T-helper 2 cell treated with Interferon-gamma antibody and Interleukin-4, amounts not matched to agents 5 μg/mL and 100 μg/mL, for 36 hours (primary cell): ENCODE measurements around the gene MAP1LC3B.

Experiments used
- DNase-seq: peaks from one replicate; pipeline ENCODE4 v3.0.0; 2021; ENCODE audit warnings: low spot score
- H3K27ac Mint-ChIP-seq: one replicate; pipeline ENCODE4 v1.8.0; 2021; ENCODE audit warnings: mild to moderate bottlenecking, mixed read lengths
- H3K27me3 Mint-ChIP-seq: one replicate; pipeline ENCODE4 v1.8.0; 2021; ENCODE audit warnings: low read depth, mixed read lengths
- H3K36me3 Mint-ChIP-seq: one replicate; pipeline ENCODE4 v1.8.0; 2021; ENCODE audit warnings: low read depth, mixed read lengths
- H3K4me1 Mint-ChIP-seq: one replicate; pipeline ENCODE4 v1.8.0; 2021; ENCODE audit warnings: low read depth, mixed read lengths
- H3K4me3 Mint-ChIP-seq: one replicate; pipeline ENCODE4 v1.8.0; 2022; ENCODE audit warnings: mild to moderate bottlenecking, moderate library complexity, mixed read lengths
- H3K9me3 Mint-ChIP-seq: one replicate; pipeline ENCODE4 v1.8.0; 2021; ENCODE audit warnings: mixed read lengths

MAP1LC3B gene

GRCh38 chr16:87447323-87447722 lies 55.2 kb downstream of the MAP1LC3B start:
- Mint-ChIP-seq H3K9me3 (no peaks in the 10 kb centered on the region), H3K4me1 (no peaks in the 10 kb centered on the region), H3K36me3 (peaks cover 11% of the 10 kb centered on the region)

GRCh38 chr16:87448866-87449265 lies 56.7 kb downstream of the MAP1LC3B start:
- no peak for DNase-seq
- Mint-ChIP-seq H3K4me1 (no peaks in the 10 kb centered on the region), H3K27ac (no peak overlapping the region), H3K4me3 (no peak overlapping the region), H3K36me3 (peaks cover 11% of the 10 kb centered on the region), H3K9me3 (no peaks in the 10 kb centered on the region), H3K27me3 (no peaks in the 10 kb centered on the region)

More at GRCh38 chr16:87447323-87447722, 55.2 kb downstream of the MAP1LC3B start:
- DNase-seq = no peak
- H3K27me3 Mint-ChIP-seq = no peaks in the 10 kb centered on the region
- no peak overlapping the region for H3K4me3 Mint-ChIP-seq
- H3K27ac Mint-ChIP-seq = no peak overlapping the region

DNA sequence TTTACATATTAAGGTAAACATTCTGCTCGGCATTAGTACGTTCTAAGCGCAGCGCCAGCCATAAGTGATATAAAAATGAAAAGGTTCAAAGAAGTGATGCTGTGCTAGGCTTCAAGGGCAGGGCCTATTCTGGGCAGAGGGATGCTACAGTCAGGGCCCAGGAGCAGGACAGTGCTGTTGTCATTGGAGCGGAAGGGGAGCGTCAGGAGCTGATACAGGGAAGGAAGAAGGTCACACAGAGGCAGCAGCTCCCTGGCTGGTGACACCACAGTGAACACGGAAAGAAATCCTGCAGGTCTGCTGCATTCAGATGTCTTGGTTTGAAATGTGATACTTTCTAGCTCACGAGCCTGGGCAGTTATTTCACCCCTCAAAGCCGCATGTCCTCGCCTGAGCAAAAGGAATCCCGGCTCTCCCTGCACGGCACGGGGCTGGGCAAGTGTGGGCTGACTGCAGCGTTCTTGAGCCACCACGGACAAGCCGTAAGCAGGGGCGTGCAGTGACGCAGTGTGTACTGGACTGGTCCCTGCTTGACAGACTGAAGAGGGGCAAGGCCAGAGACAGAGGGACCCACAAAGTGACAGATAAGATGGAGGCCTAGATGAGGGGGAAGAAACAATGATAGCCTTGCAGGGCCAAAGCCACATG lies 59.6 kb downstream of the MAP1LC3B start:
- Mint-ChIP-seq H3K27ac (no peak overlapping the region), H3K9me3 (no peaks in the 10 kb centered on the region), H3K36me3 (peaks cover 3% of the 10 kb centered on the region), H3K27me3 (no peaks in the 10 kb centered on the region), H3K4me3 (no peak overlapping the region), H3K4me1 (no peaks in the 10 kb centered on the region)
- no peak for DNase-seq

- Mint-ChIP-seq H3K36me3 (peaks cover 2% of the 10 kb centered on the region), H3K27ac (no peak overlapping the region), H3K4me1 (peaks cover 10% of the 10 kb centered on the region), H3K9me3 (no peaks in the 10 kb centered on the region), H3K27me3 (no peaks in the 10 kb centered on the region), H3K4me3 (no peak overlapping the region)
- DNase-seq = no peak
These were observed 61.2 kb downstream of the MAP1LC3B start for GRCh38 chr16:87453326-87453725.
